Activated CD8-positive, alpha-beta memory T cell treated with anti-CD3 and anti-CD28 coated beads, Interleukin-2, amount 50 U/mL, for 1 hour (primary cell): ENCODE results near the gene ZNF264.
"Not testable (repeated sequence)": the region's sequence is repeated elsewhere in the genome, so short reads cannot be mapped to it uniquely, and the experiment has no call there.

Experiments used
- DNase-seq: peaks from one replicate; pipeline ENCODE4 v3.0.0-alpha.2; 2020; ENCODE audit errors: extremely low read depth

Gene ZNF264

GRCh38 chr19:57245066-57245465 lies 53.8 kb downstream of the ZNF264 start:
- DNase-seq: no peak

GRCh38 chr19:57245959-57246358 lies 54.7 kb downstream of the ZNF264 start:
- DNase-seq: no peak

GRCh38 chr19:57248646-57249045 lies 57.3 kb downstream of the ZNF264 start:
- DNase-seq: no peak

GRCh38 chr19:57249329-57249728 lies 58.0 kb downstream of the ZNF264 start:
- no peak for DNase-seq

- DNase-seq: not testable (repeated sequence)
Measured at GRCh38 chr19:57253767-57254166, 62.5 kb downstream of the ZNF264 start.

GRCh38 chr19:57262044-57262443 lies 70.7 kb downstream of the ZNF264 start:
- no peak for DNase-seq

- DNase-seq: no peak
Measured at GRCh38 chr19:57263244-57263741, 72.0 kb downstream of the ZNF264 start.

- no peak for DNase-seq
Measured at GRCh38 chr19:57267291-57267690, 76.0 kb downstream of the ZNF264 start.

GRCh38 chr19:57269515-57270250 lies 78.4 kb downstream of the ZNF264 start:
- no peak for DNase-seq

- no peak for DNase-seq
Measured at GRCh38 chr19:57271280-57271679, 80.0 kb downstream of the ZNF264 start.
